Measurements from ENCODE around the gene DCANP1.

The DCANP1 gene

DNA sequence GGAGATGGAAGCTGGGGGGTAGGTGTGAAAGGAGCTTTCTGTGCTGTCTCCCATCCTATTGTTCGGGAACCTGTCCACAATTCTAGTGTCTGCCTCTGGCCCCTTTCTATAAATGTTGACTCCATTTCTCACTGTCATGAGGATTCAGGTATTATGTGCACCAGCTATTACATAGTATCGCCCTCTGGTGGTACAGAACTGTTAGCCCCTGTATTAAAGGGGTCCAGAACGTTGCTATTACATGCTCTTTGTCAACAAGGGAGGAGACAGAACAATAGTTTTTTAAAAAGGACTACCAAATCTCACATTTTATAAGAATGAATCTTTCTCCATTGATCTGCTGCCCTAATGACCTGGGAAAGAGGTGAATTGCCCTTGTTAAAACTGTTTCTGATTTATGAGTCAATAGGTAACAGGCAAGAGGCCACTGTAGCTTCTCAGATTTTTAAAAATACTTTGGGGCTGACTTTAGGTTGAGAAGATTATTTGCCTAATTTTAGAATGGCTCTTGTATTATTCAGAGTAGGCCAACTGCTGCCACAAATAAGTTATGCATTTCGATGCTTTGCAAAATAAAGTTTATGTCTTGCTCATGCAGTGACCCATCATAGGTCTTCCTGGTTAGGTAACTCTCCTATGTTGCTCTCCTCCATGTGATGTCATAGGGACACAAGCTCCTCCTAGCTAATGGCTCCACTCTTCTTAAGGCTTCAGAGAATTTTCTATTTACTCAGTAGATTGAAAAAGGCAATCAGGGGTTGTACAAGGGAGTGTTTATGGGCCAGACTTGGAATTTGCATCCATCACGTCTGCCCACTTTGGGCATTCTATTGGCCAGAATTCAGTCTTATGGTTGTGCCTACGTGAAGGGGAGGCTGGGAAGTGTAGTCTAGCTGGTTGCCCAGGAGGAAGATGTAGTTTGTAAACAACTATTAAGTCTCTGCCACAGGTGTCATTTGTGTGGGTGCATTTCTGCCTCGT lies 20.8 kb downstream of the DCANP1 start:
- no peaks in the 10 kb centered on the region for H3K27me3 ChIP-seq (ENCODE audit: low read depth, low read length)
- H3K36me3 ChIP-seq (ENCODE audit: control insufficient read depth in 1 of 2, insufficient read depth in 2 of 2, low read length in 2 of 2) = no peaks in the 10 kb centered on the region
- H3K4me1 ChIP-seq (ENCODE audit: control insufficient read depth in 1 of 2, insufficient read depth in 2 of 2, low read length in 2 of 2) = no peaks in the 10 kb centered on the region
- peaks cover 0 to 5% of the 10 kb centered on the region in 2 donors for H3K9me3 ChIP-seq (ENCODE audit: control insufficient read depth in 1 of 2, low read length in 2 of 2)
- no peak overlapping the region for H3K4me3 ChIP-seq (ENCODE audit: low read depth in 1 of 2, low read length in 2 of 2)
- H3K27ac ChIP-seq (ENCODE audit: low read length) = no peak overlapping the region

DNA sequence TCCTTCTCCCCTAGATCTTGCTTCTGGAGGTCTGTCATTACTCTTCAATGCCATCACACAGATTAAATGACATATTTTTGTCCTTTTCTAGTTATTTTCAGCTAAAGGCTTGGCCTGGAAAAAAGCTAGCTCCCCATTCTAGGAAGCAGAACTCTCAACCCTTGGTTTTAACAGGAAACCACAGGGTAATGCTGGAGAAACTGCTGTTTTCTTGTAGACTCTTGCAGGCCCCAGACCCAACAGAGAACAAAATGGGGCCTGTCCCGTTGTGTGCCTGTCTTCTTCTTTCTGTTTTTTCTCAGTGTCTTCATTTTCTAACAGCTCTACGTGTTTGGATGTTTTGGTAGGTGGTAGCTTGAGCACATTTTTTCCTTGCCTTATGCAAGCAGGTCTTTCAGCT lies 21.5 kb downstream of the DCANP1 start:
- H3K9me3 ChIP-seq (ENCODE audit: control insufficient read depth in 1 of 2, low read length in 2 of 2) = peaks cover 0 to 5% of the 10 kb centered on the region in 2 donors
- no peak overlapping the region for H3K4me3 ChIP-seq (ENCODE audit: low read depth in 1 of 2, low read length in 2 of 2)
- no peaks in the 10 kb centered on the region for H3K27me3 ChIP-seq (ENCODE audit: low read depth, low read length)
- H3K27ac ChIP-seq (ENCODE audit: low read length) = no peak overlapping the region
- no peaks in the 10 kb centered on the region for H3K4me1 ChIP-seq (ENCODE audit: control insufficient read depth in 1 of 2, insufficient read depth in 2 of 2, low read length in 2 of 2)
- no peaks in the 10 kb centered on the region for H3K36me3 ChIP-seq (ENCODE audit: control insufficient read depth in 1 of 2, insufficient read depth in 2 of 2, low read length in 2 of 2)

DNA sequence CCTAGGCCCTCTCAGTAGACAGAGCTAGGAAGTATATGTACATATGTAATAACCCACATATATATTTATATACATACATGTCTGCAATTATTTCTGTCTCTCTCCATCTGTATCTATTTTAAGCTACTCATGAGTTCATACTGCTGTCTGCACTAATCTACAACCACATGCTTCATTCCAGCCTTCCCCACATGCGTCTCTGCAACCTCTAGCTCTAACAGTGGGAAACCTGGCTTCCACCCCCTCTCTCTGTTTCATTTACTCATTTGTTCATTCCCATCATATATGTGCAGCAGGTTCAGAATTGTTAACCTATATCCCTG lies 23.3 kb downstream of the DCANP1 start:
- H3K27me3 ChIP-seq (ENCODE audit: low read depth, low read length) = no peaks in the 10 kb centered on the region
- peaks cover 0 to 8% of the 10 kb centered on the region in 2 donors for H3K9me3 ChIP-seq (ENCODE audit: control insufficient read depth in 1 of 2, low read length in 2 of 2)
- no peaks in the 10 kb centered on the region for H3K36me3 ChIP-seq (ENCODE audit: control insufficient read depth in 1 of 2, insufficient read depth in 2 of 2, low read length in 2 of 2)
- no peak overlapping the region for H3K4me3 ChIP-seq (ENCODE audit: low read depth in 1 of 2, low read length in 2 of 2)
- H3K4me1 ChIP-seq (ENCODE audit: control insufficient read depth in 1 of 2, insufficient read depth in 2 of 2, low read length in 2 of 2) = no peaks in the 10 kb centered on the region
- H3K27ac ChIP-seq (ENCODE audit: low read length) = no peak overlapping the region

DNA sequence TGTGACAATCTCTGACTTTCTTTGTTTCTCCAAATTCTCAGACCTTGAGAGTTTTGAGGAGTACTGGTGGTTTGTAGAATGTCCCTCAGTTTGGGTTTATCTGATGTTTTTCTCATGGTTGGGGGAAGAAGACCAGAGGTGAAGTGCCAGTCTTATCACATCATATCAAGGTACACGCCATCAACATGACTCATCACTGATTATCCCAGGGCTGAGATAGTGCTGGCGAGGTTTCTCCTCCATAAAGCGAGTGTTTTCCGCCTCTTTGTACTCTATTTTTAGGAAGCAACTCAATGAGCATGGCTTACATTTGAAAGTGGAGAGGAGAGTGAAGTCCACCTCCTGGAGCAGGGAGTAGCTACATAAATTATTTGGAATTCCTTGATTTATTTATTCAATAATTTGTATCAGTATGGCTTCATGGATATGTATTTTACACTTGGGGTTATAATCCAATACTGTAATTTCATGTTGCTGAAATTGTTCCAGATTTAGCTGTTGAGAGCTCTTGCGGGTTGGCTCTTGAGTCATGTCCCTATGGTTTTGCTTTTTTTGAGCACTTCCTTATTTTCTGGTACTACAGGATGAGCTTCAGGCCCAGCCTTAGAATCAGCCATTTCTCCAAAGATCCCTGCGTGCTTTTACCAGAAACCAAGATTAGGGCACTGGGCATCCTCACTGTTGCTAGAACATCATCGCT lies 23.9 kb downstream of the DCANP1 start:
- no peaks in the 10 kb centered on the region for H3K4me1 ChIP-seq (ENCODE audit: control insufficient read depth in 1 of 2, insufficient read depth in 2 of 2, low read length in 2 of 2)
- H3K9me3 ChIP-seq (ENCODE audit: control insufficient read depth in 1 of 2, low read length in 2 of 2) = peaks cover 0 to 4% of the 10 kb centered on the region in 2 donors
- H3K27me3 ChIP-seq (ENCODE audit: low read depth, low read length) = no peaks in the 10 kb centered on the region
- H3K27ac ChIP-seq (ENCODE audit: low read length) = no peak overlapping the region
- H3K36me3 ChIP-seq (ENCODE audit: control insufficient read depth in 1 of 2, insufficient read depth in 2 of 2, low read length in 2 of 2) = no peaks in the 10 kb centered on the region
- no peak overlapping the region for H3K4me3 ChIP-seq (ENCODE audit: low read depth in 1 of 2, low read length in 2 of 2)

DNA sequence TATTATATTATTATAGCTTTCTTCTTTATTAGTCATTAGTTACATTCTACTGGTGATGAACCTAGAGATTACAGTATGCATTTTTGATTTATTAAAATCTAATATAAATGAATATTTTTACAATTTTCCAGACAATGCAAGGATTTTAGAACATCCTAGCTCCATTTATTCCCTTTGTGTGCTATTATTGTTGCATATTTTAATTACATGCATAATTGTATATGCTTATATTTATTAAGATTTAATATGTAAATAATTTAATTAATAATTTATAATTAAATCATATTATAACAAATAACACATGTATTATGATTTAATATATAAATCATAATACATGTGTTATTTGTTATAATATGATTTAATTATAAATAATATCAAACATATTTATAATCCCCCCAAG lies 24.7 kb downstream of the DCANP1 start:
- no peak overlapping the region for H3K4me3 ChIP-seq (ENCODE audit: low read depth in 1 of 2, low read length in 2 of 2)
- H3K27ac ChIP-seq (ENCODE audit: low read length) = no peak overlapping the region
- H3K9me3 ChIP-seq (ENCODE audit: control insufficient read depth in 1 of 2, low read length in 2 of 2) = peaks cover 0 to 4% of the 10 kb centered on the region in 2 donors
- no peaks in the 10 kb centered on the region for H3K4me1 ChIP-seq (ENCODE audit: control insufficient read depth in 1 of 2, insufficient read depth in 2 of 2, low read length in 2 of 2)
- no peaks in the 10 kb centered on the region for H3K27me3 ChIP-seq (ENCODE audit: low read depth, low read length)
- H3K36me3 ChIP-seq (ENCODE audit: control insufficient read depth in 1 of 2, insufficient read depth in 2 of 2, low read length in 2 of 2) = no peaks in the 10 kb centered on the region

DNA sequence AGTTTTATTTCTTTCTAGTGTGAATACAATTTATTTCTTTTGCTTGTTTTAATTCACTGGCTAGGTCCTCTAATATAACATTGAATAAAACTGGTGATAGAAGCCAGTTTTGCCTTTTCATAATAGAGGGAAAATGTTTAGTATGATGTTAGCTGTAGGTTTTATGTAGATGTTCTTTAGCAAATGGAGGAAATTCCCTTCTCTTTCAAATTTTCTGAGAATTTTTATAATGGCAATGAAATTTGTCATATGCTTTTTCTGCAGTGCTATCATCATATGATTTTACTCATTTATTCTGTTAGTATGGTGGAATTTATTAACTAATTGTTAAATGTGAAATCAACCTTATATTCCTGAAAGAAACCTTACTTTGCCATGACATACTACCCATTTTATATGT lies 30.1 kb downstream of the DCANP1 start:
- H3K27me3 ChIP-seq (ENCODE audit: low read depth, low read length) = no peaks in the 10 kb centered on the region
- no peak overlapping the region for H3K27ac ChIP-seq (ENCODE audit: low read length)
- H3K9me3 ChIP-seq (ENCODE audit: control insufficient read depth in 1 of 2, low read length in 2 of 2) = peaks cover 0 to 4% of the 10 kb centered on the region in 2 donors
- H3K4me3 ChIP-seq (ENCODE audit: low read depth in 1 of 2, low read length in 2 of 2) = no peak overlapping the region
- no peaks in the 10 kb centered on the region for H3K36me3 ChIP-seq (ENCODE audit: control insufficient read depth in 1 of 2, insufficient read depth in 2 of 2, low read length in 2 of 2)
- no peaks in the 10 kb centered on the region for H3K4me1 ChIP-seq (ENCODE audit: control insufficient read depth in 1 of 2, insufficient read depth in 2 of 2, low read length in 2 of 2)

DNA sequence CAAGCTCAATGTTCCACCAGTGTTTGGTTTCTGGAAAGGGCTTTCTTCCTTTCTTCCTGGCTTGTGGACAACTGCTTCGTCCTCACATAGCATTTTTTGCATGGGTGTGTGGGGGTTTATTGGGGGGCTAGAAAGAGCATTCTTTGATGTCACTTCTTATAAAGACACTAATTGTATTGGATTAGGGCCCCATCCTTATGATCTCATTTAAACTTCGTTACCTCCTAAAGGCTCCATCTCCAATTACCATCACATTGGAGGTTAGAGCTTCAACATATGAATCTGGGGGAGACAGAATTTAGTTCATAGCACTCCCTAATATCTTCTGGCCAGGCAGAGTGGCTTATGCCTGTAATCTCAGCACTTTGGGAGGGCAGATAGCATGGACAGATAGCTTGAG lies 42.1 kb downstream of the DCANP1 start:
- H3K27me3 ChIP-seq (ENCODE audit: low read depth, low read length) = no peaks in the 10 kb centered on the region
- H3K4me3 ChIP-seq (ENCODE audit: low read depth in 1 of 2, low read length in 2 of 2) = no peak overlapping the region
- peaks cover 0 to 3% of the 10 kb centered on the region in 2 donors for H3K4me1 ChIP-seq (ENCODE audit: control insufficient read depth in 1 of 2, insufficient read depth in 2 of 2, low read length in 2 of 2)
- H3K36me3 ChIP-seq (ENCODE audit: control insufficient read depth in 1 of 2, insufficient read depth in 2 of 2, low read length in 2 of 2) = no peaks in the 10 kb centered on the region
- no peak overlapping the region for H3K27ac ChIP-seq (ENCODE audit: low read length)
- no peaks in the 10 kb centered on the region for H3K9me3 ChIP-seq (ENCODE audit: control insufficient read depth in 1 of 2, low read length in 2 of 2)

DNA sequence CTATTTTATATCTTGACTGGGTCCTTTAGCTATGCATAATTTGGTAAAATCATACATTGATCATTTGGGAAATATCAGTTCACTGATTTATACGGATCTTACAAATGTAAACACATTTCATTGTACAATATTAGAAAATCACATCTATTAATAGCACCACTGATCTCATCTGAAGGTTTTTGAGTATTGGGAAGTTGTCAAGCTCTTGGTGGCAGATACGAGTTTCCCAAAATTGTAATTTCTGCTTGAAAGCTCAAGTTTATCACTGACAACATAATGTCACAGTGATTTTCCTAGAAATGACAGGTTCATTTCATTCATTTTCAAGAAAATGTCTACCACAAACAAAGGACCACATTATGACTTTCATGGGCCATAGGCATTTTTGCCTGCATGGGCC lies 45.1 kb downstream of the DCANP1 start:
- Histone ChIP-seq H3K9me3 (ENCODE audit: control insufficient read depth in 1 of 2, low read length in 2 of 2) (no peaks in the 10 kb centered on the region), H3K27ac (ENCODE audit: low read length) (no peak overlapping the region), H3K36me3 (ENCODE audit: control insufficient read depth in 1 of 2, insufficient read depth in 2 of 2, low read length in 2 of 2) (no peaks in the 10 kb centered on the region), H3K4me3 (ENCODE audit: low read depth in 1 of 2, low read length in 2 of 2) (no peak overlapping the region), H3K27me3 (ENCODE audit: low read depth, low read length) (no peaks in the 10 kb centered on the region), H3K4me1 (ENCODE audit: control insufficient read depth in 1 of 2, insufficient read depth in 2 of 2, low read length in 2 of 2) (peaks cover 6 to 18% of the 10 kb centered on the region in 2 donors)

DNA sequence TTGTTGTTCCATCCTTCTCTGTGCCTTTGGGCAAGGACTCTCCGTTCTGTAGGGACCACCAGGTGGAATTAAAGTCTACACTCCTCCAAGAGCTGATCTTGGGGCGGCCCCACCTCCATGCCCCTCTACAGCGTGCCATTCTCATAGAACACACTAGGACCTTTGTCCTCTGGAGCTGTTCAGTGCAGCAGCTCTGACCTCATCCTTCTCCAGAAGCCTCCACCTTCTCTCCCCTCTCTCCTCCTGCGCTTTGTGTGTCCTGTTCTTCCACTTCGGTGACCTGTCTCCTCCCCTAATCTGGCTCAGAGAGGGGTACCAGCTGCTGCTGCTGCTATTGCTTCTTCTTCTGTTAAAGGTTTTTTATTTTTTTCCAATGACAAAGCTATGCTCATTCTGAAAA lies 46.3 kb downstream of the DCANP1 start:
- no peak overlapping the region for H3K4me3 ChIP-seq (ENCODE audit: low read depth in 1 of 2, low read length in 2 of 2)
- no peaks in the 10 kb centered on the region for H3K36me3 ChIP-seq (ENCODE audit: control insufficient read depth in 1 of 2, insufficient read depth in 2 of 2, low read length in 2 of 2)
- no peak overlapping the region for H3K27ac ChIP-seq (ENCODE audit: low read length)
- H3K27me3 ChIP-seq (ENCODE audit: low read depth, low read length) = no peaks in the 10 kb centered on the region
- H3K4me1 ChIP-seq (ENCODE audit: control insufficient read depth in 1 of 2, insufficient read depth in 2 of 2, low read length in 2 of 2) = peaks cover 6 to 29% of the 10 kb centered on the region in 2 donors
- H3K9me3 ChIP-seq (ENCODE audit: control insufficient read depth in 1 of 2, low read length in 2 of 2) = no peaks in the 10 kb centered on the region

DNA sequence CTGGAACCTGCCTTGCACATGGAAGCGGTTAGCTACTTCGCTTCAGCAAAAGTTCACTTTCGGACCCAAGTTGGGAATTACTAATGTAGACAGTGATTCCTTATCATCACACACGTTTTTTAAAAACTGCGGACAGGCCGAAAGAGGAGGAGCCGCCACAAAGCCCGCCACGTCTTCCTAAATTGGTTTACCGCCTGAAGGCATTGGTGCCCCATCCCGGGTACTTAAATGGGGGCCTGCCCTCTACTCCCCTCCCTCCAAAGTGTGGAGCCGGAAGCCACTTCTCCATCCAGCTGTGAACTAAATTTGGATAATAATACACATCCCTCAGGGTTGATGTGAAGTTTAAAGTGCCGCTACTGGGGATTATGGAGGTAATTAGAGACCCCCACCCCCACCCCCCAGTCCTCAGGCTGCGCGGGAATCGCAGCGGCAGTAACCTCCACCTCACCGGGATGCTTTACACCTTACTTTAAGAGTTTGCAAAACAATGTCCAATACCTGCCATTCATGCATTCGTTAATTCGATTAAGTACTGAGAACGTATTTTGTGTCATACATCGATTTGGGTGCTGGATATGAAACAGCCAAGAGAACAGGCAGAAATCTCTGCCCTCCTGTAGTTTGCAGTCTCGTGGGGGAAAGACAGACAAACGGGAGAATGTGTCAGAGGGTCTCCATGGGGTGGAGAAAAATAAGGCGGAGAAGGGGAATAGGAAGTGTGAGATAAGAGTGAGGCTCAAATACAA lies 47.2 kb downstream of the DCANP1 start:
- Histone ChIP-seq H3K9me3 (ENCODE audit: control insufficient read depth in 1 of 2, low read length in 2 of 2) (no peaks in the 10 kb centered on the region), H3K36me3 (ENCODE audit: control insufficient read depth in 1 of 2, insufficient read depth in 2 of 2, low read length in 2 of 2) (no peaks in the 10 kb centered on the region), H3K4me1 (ENCODE audit: control insufficient read depth in 1 of 2, insufficient read depth in 2 of 2, low read length in 2 of 2) (peaks cover 6 to 38% of the 10 kb centered on the region in 2 donors), H3K27ac (ENCODE audit: low read length) (peak overlapping the region; percentile 81), H3K4me3 (ENCODE audit: low read depth in 1 of 2, low read length in 2 of 2) (peak overlapping the region; percentile 67 to 92), H3K27me3 (ENCODE audit: low read depth, low read length) (no peaks in the 10 kb centered on the region)

All from muscle layer of duodenum (tissue), 2 donors.